ENCODE measurements around the gene TNFRSF4. TPM values are rescaled to one million over a fixed set of nuclear protein-coding genes. Genes with fewer than 3 reads are reported as not detected.

Gene TNFRSF4
- total and polyA plus RNA-seq, 9 of the 15 experiments (the other 6 are each of a cell fraction or from before 2014, with no cell fraction given), result 0.07 to 0.44 (median 0.19) TPM; not detected in 5

DNA sequence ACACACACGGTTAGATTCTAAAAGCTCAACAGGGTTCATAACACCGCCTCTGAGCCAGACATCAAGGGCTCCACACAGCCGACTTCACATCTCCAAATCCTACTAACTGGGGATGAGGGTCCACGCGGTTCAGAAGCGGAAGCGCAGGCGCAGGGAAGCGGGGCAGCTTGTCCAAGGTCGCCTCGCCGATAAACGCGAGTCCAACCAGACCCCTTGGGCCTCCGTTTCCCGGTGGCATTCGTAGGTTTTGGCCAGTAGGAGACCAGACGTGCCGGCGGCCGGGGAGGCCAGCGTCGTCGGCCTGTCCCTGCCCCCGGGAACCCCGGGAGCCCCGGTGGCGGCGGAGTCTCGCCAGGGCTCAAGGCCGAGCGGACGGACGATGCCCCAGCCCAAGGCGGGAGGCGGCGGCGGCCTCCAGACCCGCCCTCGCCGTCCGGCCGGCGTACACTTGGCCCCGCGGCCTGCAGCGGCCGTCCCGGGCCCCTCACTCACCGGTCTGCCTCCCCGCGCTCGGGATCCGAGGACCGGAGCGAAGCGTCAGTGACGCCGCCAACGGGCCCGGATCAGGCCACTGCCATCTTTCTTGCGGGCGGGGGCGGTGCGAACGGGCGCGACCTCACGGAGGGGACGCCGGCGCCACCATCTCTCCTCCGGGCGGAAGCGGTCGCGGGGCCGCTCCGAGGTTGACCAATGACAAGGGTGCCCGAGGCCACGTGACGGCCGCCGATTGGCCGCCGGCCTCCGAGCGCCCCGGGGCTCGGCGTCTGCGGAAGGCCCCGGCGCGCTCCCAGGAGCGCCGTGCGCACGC lies 17.7 kb upstream of the TNFRSF4 start, which contains the start of gene SDF4 (continued):
- TF ChIP-seq, protein P1, sequence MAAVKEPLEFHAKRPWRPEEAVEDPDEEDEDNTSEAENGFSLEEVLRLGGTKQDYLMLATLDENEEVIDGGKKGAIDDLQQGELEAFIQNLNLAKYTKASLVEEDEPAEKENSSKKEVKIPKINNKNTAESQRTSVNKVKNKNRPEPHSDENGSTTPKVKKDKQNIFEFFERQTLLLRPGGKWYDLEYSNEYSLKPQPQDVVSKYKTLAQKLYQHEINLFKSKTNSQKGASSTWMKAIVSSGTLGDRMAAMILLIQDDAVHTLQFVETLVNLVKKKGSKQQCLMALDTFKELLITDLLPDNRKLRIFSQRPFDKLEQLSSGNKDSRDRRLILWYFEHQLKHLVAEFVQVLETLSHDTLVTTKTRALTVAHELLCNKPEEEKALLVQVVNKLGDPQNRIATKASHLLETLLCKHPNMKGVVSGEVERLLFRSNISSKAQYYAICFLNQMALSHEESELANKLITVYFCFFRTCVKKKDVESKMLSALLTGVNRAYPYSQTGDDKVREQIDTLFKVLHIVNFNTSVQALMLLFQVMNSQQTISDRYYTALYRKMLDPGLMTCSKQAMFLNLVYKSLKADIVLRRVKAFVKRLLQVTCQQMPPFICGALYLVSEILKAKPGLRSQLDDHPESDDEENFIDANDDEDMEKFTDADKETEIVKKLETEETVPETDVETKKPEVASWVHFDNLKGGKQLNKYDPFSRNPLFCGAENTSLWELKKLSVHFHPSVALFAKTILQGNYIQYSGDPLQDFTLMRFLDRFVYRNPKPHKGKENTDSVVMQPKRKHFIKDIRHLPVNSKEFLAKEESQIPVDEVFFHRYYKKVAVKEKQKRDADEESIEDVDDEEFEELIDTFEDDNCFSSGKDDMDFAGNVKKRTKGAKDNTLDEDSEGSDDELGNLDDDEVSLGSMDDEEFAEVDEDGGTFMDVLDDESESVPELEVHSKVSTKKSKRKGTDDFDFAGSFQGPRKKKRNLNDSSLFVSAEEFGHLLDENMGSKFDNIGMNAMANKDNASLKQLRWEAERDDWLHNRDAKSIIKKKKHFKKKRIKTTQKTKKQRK (IDR thresholded peaks at IDR 0.05; ENCODE audit: borderline replicate concordance, low read depth, low read length), result no peak
- TF ChIP-seq IRF2 (CRISPR knock-in tag; IDR thresholded peaks at IDR 0.05) (no peak), GTF2E2 (tag; IDR thresholded peaks at IDR 0.05) (peak; percentile 77; the same call in 1 of the 2 replicates), POLR2AphosphoS5 (IDR thresholded peaks at IDR 0.05; ENCODE audit: control insufficient read depth, insufficient read depth, low read depth, low read length) (peak; percentile 89), CEBPB (tag; IDR thresholded peaks at IDR 0.05) (no peak), HIVEP1 (CRISPR knock-in tag; IDR thresholded peaks at IDR 0.05) (peak; percentile 63; the same call in 1 of the 2 replicates), SRSF9 (IDR thresholded peaks at IDR 0.05; ENCODE audit: borderline replicate concordance, low read depth, low read length) (no peak), ZNF23 (CRISPR knock-in tag; IDR thresholded peaks at IDR 0.05) (no peak), MAFG (tag; conservative IDR thresholded peaks at IDR 0.05) (no peak), HDAC8 (tag; IDR thresholded peaks at IDR 0.05) (peak; percentile 40; the same call in 1 of the 2 replicates), SREBF2 (CRISPR knock-in tag; IDR thresholded peaks at IDR 0.05) (no peak), ARID2 (IDR thresholded peaks at IDR 0.05) (no peak)
- TF ChIP-seq, protein P2, sequence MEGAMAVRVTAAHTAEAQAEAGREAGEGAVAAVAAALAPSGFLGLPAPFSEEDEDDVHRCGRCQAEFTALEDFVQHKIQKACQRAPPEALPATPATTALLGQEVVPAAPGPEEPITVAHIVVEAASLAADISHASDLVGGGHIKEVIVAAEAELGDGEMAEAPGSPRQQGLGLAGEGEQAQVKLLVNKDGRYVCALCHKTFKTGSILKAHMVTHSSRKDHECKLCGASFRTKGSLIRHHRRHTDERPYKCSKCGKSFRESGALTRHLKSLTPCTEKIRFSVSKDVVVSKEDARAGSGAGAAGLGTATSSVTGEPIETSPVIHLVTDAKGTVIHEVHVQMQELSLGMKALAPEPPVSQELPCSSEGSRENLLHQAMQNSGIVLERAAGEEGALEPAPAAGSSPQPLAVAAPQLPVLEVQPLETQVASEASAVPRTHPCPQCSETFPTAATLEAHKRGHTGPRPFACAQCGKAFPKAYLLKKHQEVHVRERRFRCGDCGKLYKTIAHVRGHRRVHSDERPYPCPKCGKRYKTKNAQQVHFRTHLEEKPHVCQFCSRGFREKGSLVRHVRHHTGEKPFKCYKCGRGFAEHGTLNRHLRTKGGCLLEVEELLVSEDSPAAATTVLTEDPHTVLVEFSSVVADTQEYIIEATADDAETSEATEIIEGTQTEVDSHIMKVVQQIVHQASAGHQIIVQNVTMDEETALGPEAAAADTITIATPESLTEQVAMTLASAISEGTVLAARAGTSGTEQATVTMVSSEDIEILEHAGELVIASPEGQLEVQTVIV (CRISPR knock-in tag; IDR thresholded peaks at IDR 0.05; ENCODE audit: borderline replicate concordance), result no peak
- TF ChIP-seq, protein P3, sequence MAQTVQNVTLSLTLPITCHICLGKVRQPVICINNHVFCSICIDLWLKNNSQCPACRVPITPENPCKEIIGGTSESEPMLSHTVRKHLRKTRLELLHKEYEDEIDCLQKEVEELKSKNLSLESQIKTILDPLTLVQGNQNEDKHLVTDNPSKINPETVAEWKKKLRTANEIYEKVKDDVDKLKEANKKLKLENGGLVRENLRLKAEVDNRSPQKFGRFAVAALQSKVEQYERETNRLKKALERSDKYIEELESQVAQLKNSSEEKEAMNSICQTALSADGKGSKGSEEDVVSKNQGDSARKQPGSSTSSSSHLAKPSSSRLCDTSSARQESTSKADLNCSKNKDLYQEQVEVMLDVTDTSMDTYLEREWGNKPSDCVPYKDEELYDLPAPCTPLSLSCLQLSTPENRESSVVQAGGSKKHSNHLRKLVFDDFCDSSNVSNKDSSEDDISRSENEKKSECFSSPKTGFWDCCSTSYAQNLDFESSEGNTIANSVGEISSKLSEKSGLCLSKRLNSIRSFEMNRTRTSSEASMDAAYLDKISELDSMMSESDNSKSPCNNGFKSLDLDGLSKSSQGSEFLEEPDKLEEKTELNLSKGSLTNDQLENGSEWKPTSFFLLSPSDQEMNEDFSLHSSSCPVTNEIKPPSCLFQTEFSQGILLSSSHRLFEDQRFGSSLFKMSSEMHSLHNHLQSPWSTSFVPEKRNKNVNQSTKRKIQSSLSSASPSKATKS (CRISPR knock-in tag; IDR thresholded peaks at IDR 0.05), result no peak
- TF ChIP-seq, protein P4, sequence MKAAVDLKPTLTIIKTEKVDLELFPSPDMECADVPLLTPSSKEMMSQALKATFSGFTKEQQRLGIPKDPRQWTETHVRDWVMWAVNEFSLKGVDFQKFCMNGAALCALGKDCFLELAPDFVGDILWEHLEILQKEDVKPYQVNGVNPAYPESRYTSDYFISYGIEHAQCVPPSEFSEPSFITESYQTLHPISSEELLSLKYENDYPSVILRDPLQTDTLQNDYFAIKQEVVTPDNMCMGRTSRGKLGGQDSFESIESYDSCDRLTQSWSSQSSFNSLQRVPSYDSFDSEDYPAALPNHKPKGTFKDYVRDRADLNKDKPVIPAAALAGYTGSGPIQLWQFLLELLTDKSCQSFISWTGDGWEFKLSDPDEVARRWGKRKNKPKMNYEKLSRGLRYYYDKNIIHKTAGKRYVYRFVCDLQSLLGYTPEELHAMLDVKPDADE (conservative IDR thresholded peaks at IDR 0.05; ENCODE audit: control insufficient read depth, low read depth, low read length), result peak; percentile 90; the same call in 1 of the 2 replicates
- TF ChIP-seq, protein P5, sequence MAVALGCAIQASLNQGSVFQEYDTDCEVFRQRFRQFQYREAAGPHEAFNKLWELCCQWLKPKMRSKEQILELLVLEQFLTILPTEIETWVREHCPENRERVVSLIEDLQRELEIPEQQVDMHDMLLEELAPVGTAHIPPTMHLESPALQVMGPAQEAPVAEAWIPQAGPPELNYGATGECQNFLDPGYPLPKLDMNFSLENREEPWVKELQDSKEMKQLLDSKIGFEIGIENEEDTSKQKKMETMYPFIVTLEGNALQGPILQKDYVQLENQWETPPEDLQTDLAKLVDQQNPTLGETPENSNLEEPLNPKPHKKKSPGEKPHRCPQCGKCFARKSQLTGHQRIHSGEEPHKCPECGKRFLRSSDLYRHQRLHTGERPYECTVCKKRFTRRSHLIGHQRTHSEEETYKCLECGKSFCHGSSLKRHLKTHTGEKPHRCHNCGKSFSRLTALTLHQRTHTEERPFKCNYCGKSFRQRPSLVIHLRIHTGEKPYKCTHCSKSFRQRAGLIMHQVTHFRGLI (CRISPR knock-in tag; IDR thresholded peaks at IDR 0.05), result no peak

Data from K562 (cell line).